Liver (tissue), 3 donors: ENCODE results near the gene EPHA6.

Source experiments
- GABPA ChIP-seq, 2 donors: IDR thresholded peaks in 1 of 2; conservative IDR thresholded peaks in 1 of 2; 2 replicates each; pipeline ENCODE4 v1.6.1; 2016; ENCODE audit warnings: antibody characterized with exemption in 2 of 2, mild to moderate bottlenecking in 1 of 2, moderate library complexity in 1 of 2
- HNF4G ChIP-seq: IDR thresholded peaks from 2 replicates; pipeline ENCODE4 v1.6.1; 2016; ENCODE audit warnings: antibody characterized with exemption
- NR2F2 ChIP-seq: IDR thresholded peaks from 2 replicates; pipeline ENCODE4 v1.6.1; 2016; ENCODE audit warnings: antibody characterized with exemption
- RAD21 ChIP-seq, 2 donors: IDR thresholded peaks; 2 replicates each; pipeline ENCODE4 v1.6.1; 2016; ENCODE audit warnings: antibody characterized with exemption in 2 of 2, mild to moderate bottlenecking in 2 of 2
- TAF1 ChIP-seq: conservative IDR thresholded peaks from 2 replicates; pipeline ENCODE4 v1.6.1; 2016; ENCODE audit warnings: antibody characterized with exemption, mild to moderate bottlenecking
- YY1 ChIP-seq: IDR thresholded peaks from 2 replicates; pipeline ENCODE4 v1.6.1; 2016; ENCODE audit warnings: antibody characterized with exemption, mild to moderate bottlenecking
- TF ChIP-seq, protein P1 (sequence below): fragments of 150-350 bp; IDR thresholded peaks from 2 replicates; pipeline ENCODE4 v1.5.1; 2017; ENCODE audit warnings: improper control_type of control experiment, low read depth, low read length; ENCODE audit not compliant: missing input control
- TF ChIP-seq, protein P2 (sequence below): IDR thresholded peaks from 2 replicates; pipeline ENCODE4 v1.6.1; 2016; ENCODE audit warnings: antibody characterized with exemption
- TF ChIP-seq, protein P3 (sequence below): IDR thresholded peaks from 2 replicates; pipeline ENCODE4 v1.6.1; 2016; ENCODE audit warnings: antibody characterized with exemption
- TF ChIP-seq, protein P4 (sequence below): IDR thresholded peaks from 2 replicates; pipeline ENCODE4 v1.6.1; 2016; ENCODE audit warnings: antibody characterized with exemption, mild to moderate bottlenecking
- donor health status: healthy.
- donor health status: healthy.

DNA sequence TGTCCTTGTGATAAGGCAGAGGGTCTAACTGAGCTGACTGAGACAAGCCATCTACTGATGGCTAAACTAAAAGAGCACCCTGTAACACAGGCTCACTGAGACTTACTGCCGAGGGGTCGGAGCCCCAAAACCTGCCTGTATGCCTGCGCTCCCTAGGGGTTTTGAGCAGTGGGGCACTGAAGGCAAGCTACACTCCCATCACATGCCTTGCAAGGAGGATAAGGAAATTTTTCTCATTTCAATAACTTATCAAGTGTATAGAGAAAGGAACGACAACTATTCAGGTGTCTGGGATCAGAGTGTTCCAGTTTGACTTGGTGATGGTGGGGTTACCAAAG is 292.2 kb downstream of the EPHA6 start:
- TF ChIP-seq RAD21 (IDR thresholded peaks at IDR 0.05), result no peak
- TF ChIP-seq, protein P1, sequence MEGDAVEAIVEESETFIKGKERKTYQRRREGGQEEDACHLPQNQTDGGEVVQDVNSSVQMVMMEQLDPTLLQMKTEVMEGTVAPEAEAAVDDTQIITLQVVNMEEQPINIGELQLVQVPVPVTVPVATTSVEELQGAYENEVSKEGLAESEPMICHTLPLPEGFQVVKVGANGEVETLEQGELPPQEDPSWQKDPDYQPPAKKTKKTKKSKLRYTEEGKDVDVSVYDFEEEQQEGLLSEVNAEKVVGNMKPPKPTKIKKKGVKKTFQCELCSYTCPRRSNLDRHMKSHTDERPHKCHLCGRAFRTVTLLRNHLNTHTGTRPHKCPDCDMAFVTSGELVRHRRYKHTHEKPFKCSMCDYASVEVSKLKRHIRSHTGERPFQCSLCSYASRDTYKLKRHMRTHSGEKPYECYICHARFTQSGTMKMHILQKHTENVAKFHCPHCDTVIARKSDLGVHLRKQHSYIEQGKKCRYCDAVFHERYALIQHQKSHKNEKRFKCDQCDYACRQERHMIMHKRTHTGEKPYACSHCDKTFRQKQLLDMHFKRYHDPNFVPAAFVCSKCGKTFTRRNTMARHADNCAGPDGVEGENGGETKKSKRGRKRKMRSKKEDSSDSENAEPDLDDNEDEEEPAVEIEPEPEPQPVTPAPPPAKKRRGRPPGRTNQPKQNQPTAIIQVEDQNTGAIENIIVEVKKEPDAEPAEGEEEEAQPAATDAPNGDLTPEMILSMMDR, result no peak
- TF ChIP-seq, protein P2, sequence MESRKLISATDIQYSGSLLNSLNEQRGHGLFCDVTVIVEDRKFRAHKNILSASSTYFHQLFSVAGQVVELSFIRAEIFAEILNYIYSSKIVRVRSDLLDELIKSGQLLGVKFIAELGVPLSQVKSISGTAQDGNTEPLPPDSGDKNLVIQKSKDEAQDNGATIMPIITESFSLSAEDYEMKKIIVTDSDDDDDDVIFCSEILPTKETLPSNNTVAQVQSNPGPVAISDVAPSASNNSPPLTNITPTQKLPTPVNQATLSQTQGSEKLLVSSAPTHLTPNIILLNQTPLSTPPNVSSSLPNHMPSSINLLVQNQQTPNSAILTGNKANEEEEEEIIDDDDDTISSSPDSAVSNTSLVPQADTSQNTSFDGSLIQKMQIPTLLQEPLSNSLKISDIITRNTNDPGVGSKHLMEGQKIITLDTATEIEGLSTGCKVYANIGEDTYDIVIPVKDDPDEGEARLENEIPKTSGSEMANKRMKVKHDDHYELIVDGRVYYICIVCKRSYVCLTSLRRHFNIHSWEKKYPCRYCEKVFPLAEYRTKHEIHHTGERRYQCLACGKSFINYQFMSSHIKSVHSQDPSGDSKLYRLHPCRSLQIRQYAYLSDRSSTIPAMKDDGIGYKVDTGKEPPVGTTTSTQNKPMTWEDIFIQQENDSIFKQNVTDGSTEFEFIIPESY, result no peak
- TF ChIP-seq HNF4G, result no peak
- TF ChIP-seq, protein P3, sequence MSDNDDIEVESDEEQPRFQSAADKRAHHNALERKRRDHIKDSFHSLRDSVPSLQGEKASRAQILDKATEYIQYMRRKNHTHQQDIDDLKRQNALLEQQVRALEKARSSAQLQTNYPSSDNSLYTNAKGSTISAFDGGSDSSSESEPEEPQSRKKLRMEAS, result no peak
- TF ChIP-seq TAF1, result no peak
- no peak for TF ChIP-seq NR2F2
- TF ChIP-seq, protein P4, sequence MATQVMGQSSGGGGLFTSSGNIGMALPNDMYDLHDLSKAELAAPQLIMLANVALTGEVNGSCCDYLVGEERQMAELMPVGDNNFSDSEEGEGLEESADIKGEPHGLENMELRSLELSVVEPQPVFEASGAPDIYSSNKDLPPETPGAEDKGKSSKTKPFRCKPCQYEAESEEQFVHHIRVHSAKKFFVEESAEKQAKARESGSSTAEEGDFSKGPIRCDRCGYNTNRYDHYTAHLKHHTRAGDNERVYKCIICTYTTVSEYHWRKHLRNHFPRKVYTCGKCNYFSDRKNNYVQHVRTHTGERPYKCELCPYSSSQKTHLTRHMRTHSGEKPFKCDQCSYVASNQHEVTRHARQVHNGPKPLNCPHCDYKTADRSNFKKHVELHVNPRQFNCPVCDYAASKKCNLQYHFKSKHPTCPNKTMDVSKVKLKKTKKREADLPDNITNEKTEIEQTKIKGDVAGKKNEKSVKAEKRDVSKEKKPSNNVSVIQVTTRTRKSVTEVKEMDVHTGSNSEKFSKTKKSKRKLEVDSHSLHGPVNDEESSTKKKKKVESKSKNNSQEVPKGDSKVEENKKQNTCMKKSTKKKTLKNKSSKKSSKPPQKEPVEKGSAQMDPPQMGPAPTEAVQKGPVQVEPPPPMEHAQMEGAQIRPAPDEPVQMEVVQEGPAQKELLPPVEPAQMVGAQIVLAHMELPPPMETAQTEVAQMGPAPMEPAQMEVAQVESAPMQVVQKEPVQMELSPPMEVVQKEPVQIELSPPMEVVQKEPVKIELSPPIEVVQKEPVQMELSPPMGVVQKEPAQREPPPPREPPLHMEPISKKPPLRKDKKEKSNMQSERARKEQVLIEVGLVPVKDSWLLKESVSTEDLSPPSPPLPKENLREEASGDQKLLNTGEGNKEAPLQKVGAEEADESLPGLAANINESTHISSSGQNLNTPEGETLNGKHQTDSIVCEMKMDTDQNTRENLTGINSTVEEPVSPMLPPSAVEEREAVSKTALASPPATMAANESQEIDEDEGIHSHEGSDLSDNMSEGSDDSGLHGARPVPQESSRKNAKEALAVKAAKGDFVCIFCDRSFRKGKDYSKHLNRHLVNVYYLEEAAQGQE, result no peak
- TF ChIP-seq GABPA (IDR thresholded peaks at IDR 0.05 in 1 of 2, conservative IDR thresholded peaks at IDR 0.05 in 1 of 2), result no peak
- TF ChIP-seq YY1, result no peak
